Prostate gland (tissue), 2 donors: ENCODE data around the gene ZC3HAV1.

Experiments
- CTCF ChIP-seq, 4 experiments: fragments of 200-600 bp in 2 of 4; fragments of 450-650 bp in 2 of 4; sonication (generic) in 2 of 4; IDR thresholded peaks; 1 replicate in 3 of 4; 2 replicates in 1 of 4; pipeline ENCODE4 v1.5.1; 2016 to 2019; ENCODE audit warnings: antibody characterized with exemption in 4 of 4, mild to moderate bottlenecking in 2 of 4, moderate library complexity in 2 of 4
- POLR2A ChIP-seq: fragments of 450-650 bp; IDR thresholded peaks from one replicate; pipeline ENCODE4 v1.6.1; 2016; ENCODE audit warnings: antibody characterized with exemption, mild to moderate bottlenecking
- POLR2AphosphoS5 ChIP-seq: sonication (generic); formaldehyde crosslinking; IDR thresholded peaks from one replicate; pipeline ENCODE4 v1.6.1; 2017; ENCODE audit warnings: antibody characterized with exemption

GRCh38 chr7:139095194-139095659 is 14.3 kb downstream of the ZC3HAV1 start:
- no peak for TF ChIP-seq CTCF (IDR thresholded peaks at IDR 0.05)
- TF ChIP-seq POLR2A = no peak
- TF ChIP-seq POLR2AphosphoS5 = no peak
